ENCODE results near the gene MMD2. TPM values are rescaled to one million over a fixed set of nuclear protein-coding genes. Genes with fewer than 3 reads are reported as not detected.

Gene MMD2
- total and polyA plus RNA-seq, 12 donors, result 0.03 to 0.17 TPM; not detected in 10

- peak in 1 of 7 donors; percentile 38 for DNase-seq
- H3K4me1 ChIP-seq (replicated peaks in 1 of 2), result no peaks in the 10 kb centered on the region
- H3K27me3 ChIP-seq, result peaks cover 10% of the 10 kb centered on the region
- 66 to 84% (median 81%) methylated on average over 14 of the region's 14 CpGs for WGBS, 4 donors
- H3K4me3 ChIP-seq, result peak overlapping the region in 1 of 4 donors; percentile 36
- TF ChIP-seq CTCF (IDR thresholded peaks at IDR 0.05) (no peak), POLR2A (IDR thresholded peaks at IDR 0.05) (no peak)
- intact Hi-C loops (cut with DNase I), result no loop called here
- H3K9me3 ChIP-seq (replicated peaks in 1 of 3), result no peaks in the 10 kb centered on the region
- no peaks in the 10 kb centered on the region for H3K36me3 ChIP-seq (replicated peaks in 1 of 2)
- no peak overlapping the region for H3K27ac ChIP-seq
Observed at GRCh38 chr7:4862156-4862555, 96.8 kb downstream of the MMD2 start.

- Histone ChIP-seq H3K27ac (no peak within 1 kb of the TSS), H3K9me3 (replicated peaks in 1 of 3) (no peaks in the 10 kb centered on the region), H3K4me3 (peak within 1 kb of the TSS in 1 of 4 donors; percentile 36), H3K27me3 (peaks cover 10% of the 10 kb centered on the region), H3K4me1 (replicated peaks in 1 of 2) (no peaks in the 10 kb centered on the region), H3K36me3 (replicated peaks in 1 of 2) (no peaks in the 10 kb centered on the region)
- DNase-seq, result peak in 1 of 7 donors; percentile 24
- intact Hi-C loops (cut with DNase I), result no loop called here
- 8 to 29% (median 15%) methylated on average over 10 to 46 of the region's 46 CpGs for WGBS, 4 donors
- TF ChIP-seq POLR2A (IDR thresholded peaks at IDR 0.05), result no peak
Observed at GRCh38 chr7:4861673-4862072, 97.3 kb downstream of the MMD2 start, which contains the start of gene PAPOLB. TSS of gene PAPOLB (minus strand) at chr7:4862030. CDS start at chr7:4861810, 220 bp downstream.

GRCh38 chr7:4861227-4861626, 97.8 kb downstream of the MMD2 start:
- H3K27ac ChIP-seq, result no peak overlapping the region
- peak in 1 of 7 donors; percentile 14 for DNase-seq
- H3K9me3 ChIP-seq (replicated peaks in 1 of 3), result no peaks in the 10 kb centered on the region
- no peak for TF ChIP-seq POLR2A (IDR thresholded peaks at IDR 0.05)
- no peak for TF ChIP-seq CTCF (IDR thresholded peaks at IDR 0.05)
- WGBS, 4 donors, result 79 to 90% (median 85%) methylated on average over 11 of the region's 11 CpGs
- H3K4me1 ChIP-seq (replicated peaks in 1 of 2), result no peaks in the 10 kb centered on the region
- peaks cover 10% of the 10 kb centered on the region for H3K27me3 ChIP-seq
- no peaks in the 10 kb centered on the region for H3K36me3 ChIP-seq (replicated peaks in 1 of 2)
- intact Hi-C loops (cut with DNase I), result no loop called here
- peak overlapping the region in 1 of 4 donors; percentile 36 for H3K4me3 ChIP-seq

- WGBS, 4 donors, result 50 to 63% (median 56%) methylated on average over 3 of the region's 3 CpGs
- H3K27me3 ChIP-seq, result peaks cover 10% of the 10 kb centered on the region
- H3K36me3 ChIP-seq (replicated peaks in 1 of 2), result no peaks in the 10 kb centered on the region
- no peak overlapping the region for H3K4me3 ChIP-seq
- no peak for TF ChIP-seq CTCF (IDR thresholded peaks at IDR 0.05)
- no peaks in the 10 kb centered on the region for H3K4me1 ChIP-seq (replicated peaks in 1 of 2)
- no peak overlapping the region for H3K27ac ChIP-seq
- H3K9me3 ChIP-seq (replicated peaks in 1 of 3), result no peaks in the 10 kb centered on the region
- intact Hi-C loops (cut with DNase I), result no loop called here
- DNase-seq, result no peak
Observed at GRCh38 chr7:4857189-4857588, 101.8 kb downstream of the MMD2 start.

- intact Hi-C loops (cut with DNase I), result no loop called here
- WGBS, 4 donors, result 79 to 85% (median 82%) methylated on average over 10 of the region's 10 CpGs
- DNase-seq, result peak in 1 of 7 donors; percentile 9
- no peak overlapping the region for H3K27ac ChIP-seq
- no peaks in the 10 kb centered on the region for H3K9me3 ChIP-seq (replicated peaks in 1 of 3)
- peaks cover 4% of the 10 kb centered on the region for H3K27me3 ChIP-seq
- no peaks in the 10 kb centered on the region for H3K4me1 ChIP-seq (replicated peaks in 1 of 2)
- H3K4me3 ChIP-seq, result no peak overlapping the region
- no peaks in the 10 kb centered on the region for H3K36me3 ChIP-seq (replicated peaks in 1 of 2)
- TF ChIP-seq CTCF (IDR thresholded peaks at IDR 0.05) (no peak), POLR2A (IDR thresholded peaks at IDR 0.05) (no peak)
Observed at GRCh38 chr7:4856336-4857057, 102.5 kb downstream of the MMD2 start.

All from adrenal gland (tissue), 12 donors.